ENCODE results near the gene PARD6A. TPM values are rescaled to one million over a fixed set of nuclear protein-coding genes. Genes with fewer than 3 reads are reported as not detected.

Gene PARD6A
- total RNA-seq: 10 to 100 TPM; 12.0 to 12.8 TPM

GRCh38 chr16:67660564-67661028, at the start of gene PARD6A:
Gene PARD6A, plus strand, starts transcription at chr16:67660960. Its CDS starts 79 bp downstream, at chr16:67661039.

DNA sequence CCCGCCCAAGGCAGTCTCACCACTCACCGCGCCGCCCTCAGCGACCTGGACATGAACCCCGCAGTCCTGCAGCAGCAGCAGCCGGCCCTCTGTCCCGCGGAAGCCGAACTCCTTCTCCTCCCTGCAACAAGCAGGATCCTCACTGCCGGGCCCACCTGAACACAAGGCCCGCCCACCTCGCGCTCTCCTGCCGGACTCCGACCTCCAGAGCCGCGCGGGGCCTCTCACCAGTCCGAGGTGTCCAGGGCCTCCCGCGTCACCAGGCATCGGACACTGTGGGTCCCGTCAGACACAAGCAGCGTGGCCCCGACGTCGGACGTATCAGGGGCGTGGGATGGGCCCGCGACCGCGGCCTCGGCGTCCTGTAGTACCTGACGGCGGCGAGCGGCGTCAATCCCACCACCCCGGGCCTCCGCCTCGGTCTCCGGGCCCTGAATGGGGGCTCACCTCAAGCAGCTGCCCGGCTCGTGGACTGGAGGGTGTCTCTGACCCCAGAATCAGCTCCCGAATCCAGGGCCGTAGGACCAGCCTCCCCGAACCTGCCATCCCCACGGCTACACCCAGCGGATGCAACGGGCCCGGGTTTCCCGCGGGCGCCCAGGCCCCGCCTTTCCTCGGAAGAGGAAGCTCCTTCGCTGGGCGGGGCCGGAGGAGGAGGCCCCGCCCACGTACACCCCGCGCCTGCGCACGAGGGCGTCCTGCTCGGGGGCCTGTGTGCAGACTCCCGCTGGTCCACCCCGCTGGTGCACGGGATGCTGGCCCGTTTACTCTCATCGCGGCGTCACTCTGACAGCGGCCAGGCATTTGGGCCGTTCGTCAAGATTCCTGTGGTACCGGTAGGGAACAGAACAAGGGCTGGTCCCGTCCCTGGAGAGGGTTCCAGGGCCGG, 841 bp upstream of the PARD6A start, which contains the start of gene ACD:
Gene ACD, minus strand, starts transcription at position 586 of the 889 bp plus-strand sequence. Its CDS starts 40 bp downstream, at position 546.

GRCh38 chr16:67666559-67667452, 6.0 kb downstream of the PARD6A start, which contains the start of the genes C16orf86 and ENKD1:
Gene C16orf86, plus strand, starts transcription at chr16:67666814. Its CDS starts 157 bp downstream, at chr16:67666971.
Gene ENKD1, minus strand, starts transcription at chr16:67666750. Its CDS starts 308 bp downstream, at chr16:67666442.

Other genes with a start within 250 kb of the PARD6A start
- gene ZDHHC1, start 244.5 kb upstream of the PARD6A start, total RNA-seq: not detected
- gene HSD11B2, start 229.8 kb upstream of the PARD6A start, total RNA-seq: not detected
- gene ATP6V0D1, start 179.8 kb upstream of the PARD6A start, total RNA-seq: 10 to 100 TPM; 52.9 to 56.5 TPM
- gene AGRP, start 177.4 kb upstream of the PARD6A start, total RNA-seq: not detected
- gene RIPOR1, start 132.1 kb upstream of the PARD6A start, total RNA-seq: 10 to 100 TPM; 21.9 to 30.4 TPM
- gene CTCF, start 98.4 kb upstream of the PARD6A start, total RNA-seq: 10 to 100 TPM; 73.3 to 74.7 TPM
- 100 to 1,000 TPM; 179 to 189 TPM for gene CARMIL2, start 15.8 kb upstream of the PARD6A start, total RNA-seq
- gene ACD, start 700 bp upstream of the PARD6A start, total RNA-seq: 10 to 100 TPM; 34.5 TPM
- gene ENKD1, start 5.8 kb downstream of the PARD6A start, total RNA-seq: 1 to 10 TPM; 6.8 to 8.4 TPM
- gene C16orf86, start 5.9 kb downstream of the PARD6A start, total RNA-seq: 1 to 10 TPM; 4.8 to 6.1 TPM
- 10 to 100 TPM; 14.3 to 14.8 TPM for gene GFOD2, start 58.4 kb downstream of the PARD6A start, total RNA-seq
- 10 to 100 TPM; 24.3 to 28.0 TPM for gene RANBP10, start 145.6 kb downstream of the PARD6A start, total RNA-seq
- gene TSNAXIP1, start 145.9 kb downstream of the PARD6A start, total RNA-seq: under 1 TPM; 0.35 to 0.51 TPM
- gene THAP11, start 181.4 kb downstream of the PARD6A start, total RNA-seq: 10 to 100 TPM; 42.1 to 42.6 TPM
- gene NUTF2, start 186.0 kb downstream of the PARD6A start, total RNA-seq: 100 to 1,000 TPM in 1 of 2 experiments, 10 to 100 TPM in 1; 99.1 to 101 TPM
- gene CENPT, start 186.7 kb downstream of the PARD6A start, total RNA-seq: 10 to 100 TPM; 55.1 to 62.1 TPM
- 100 to 1,000 TPM in 1 of 2 experiments, 10 to 100 TPM in 1; 95.0 to 104 TPM for gene EDC4, start 212.1 kb downstream of the PARD6A start, total RNA-seq
- 1 to 10 TPM; 1.3 to 2.0 TPM for gene NRN1L, start 223.9 kb downstream of the PARD6A start, total RNA-seq
- gene PSKH1, start 232.3 kb downstream of the PARD6A start, total RNA-seq: 10 to 100 TPM; 19.8 to 22.2 TPM